Kidney epithelial cell (primary cell): ENCODE data around the gene AMOT. TPM values are rescaled to one million over a fixed set of nuclear protein-coding genes. Genes with fewer than 3 reads are reported as not detected.

Source experiments
- DNase-seq: peaks from one replicate; pipeline ENCODE4 v3.0.0-alpha.2; 2010; ENCODE audit warnings: low read depth
- H3K27me3 ChIP-seq: 2 replicates; pipeline ENCODE4 v1.6.0; 2011; ENCODE audit warnings: low read length; ENCODE audit not compliant: control insufficient read depth, insufficient read depth
- H3K36me3 ChIP-seq: 2 replicates; pipeline ENCODE4 v1.5.1; 2011; ENCODE audit warnings: low read length; ENCODE audit not compliant: control insufficient read depth, insufficient read depth
- H3K4me3 ChIP-seq: 2 replicates; pipeline ENCODE4 v1.5.1; 2011; ENCODE audit warnings: low read depth, mild to moderate bottlenecking, control low read depth, low read length
- CTCF ChIP-seq: IDR thresholded peaks from 2 replicates; pipeline ENCODE4 v1.5.1; 2011; ENCODE audit warnings: mild to moderate bottlenecking, moderate library complexity, low read length, control low read depth, inconsistent platforms; ENCODE audit not compliant: insufficient read depth, poor library complexity, severe bottlenecking
- total RNA-seq: library from RNA; depleted of rRNA; stranded (reverse); fragments of >200 nt; gene quantifications from 2 replicates; pipeline ENCODE4 v1.2.3, GENCODE V29; 2015

AMOT gene
- total RNA-seq, 1 donor from 2014 or later = 36.5 TPM

- H3K27me3 ChIP-seq = peaks cover 2% of the 10 kb centered on the region
- no peak overlapping the region for H3K4me3 ChIP-seq
- no peaks in the 10 kb centered on the region for H3K36me3 ChIP-seq
- no peak for DNase-seq
- no peak for TF ChIP-seq CTCF
Measured at GRCh38 chrX:112774142-112774541, 66.5 kb downstream of the AMOT start.

- no peak for TF ChIP-seq CTCF
- H3K27me3 ChIP-seq = no peaks in the 10 kb centered on the region
- no peak overlapping the region for H3K4me3 ChIP-seq
- no peak for DNase-seq
- no peaks in the 10 kb centered on the region for H3K36me3 ChIP-seq
Measured at GRCh38 chrX:112769034-112769433, 71.6 kb downstream of the AMOT start.

GRCh38 chrX:112768563-112768962, 72.1 kb downstream of the AMOT start:
- Histone ChIP-seq H3K27me3 (no peaks in the 10 kb centered on the region), H3K4me3 (no peak overlapping the region), H3K36me3 (no peaks in the 10 kb centered on the region)
- no peak for DNase-seq
- TF ChIP-seq CTCF = no peak

- no peak overlapping the region for H3K4me3 ChIP-seq
- no peak for DNase-seq
- no peak for TF ChIP-seq CTCF
- no peaks in the 10 kb centered on the region for H3K36me3 ChIP-seq
- no peaks in the 10 kb centered on the region for H3K27me3 ChIP-seq
Measured at GRCh38 chrX:112766774-112767173, 73.9 kb downstream of the AMOT start.

- no peak for TF ChIP-seq CTCF
Measured at GRCh38 chrX:112761242-112762207, 79.1 kb downstream of the AMOT start.

More at GRCh38 chrX:112761242-112762207, 79.1 kb downstream of the AMOT start:
- Histone ChIP-seq H3K27me3 (no peaks in the 10 kb centered on the region), H3K4me3 (no peak overlapping the region), H3K36me3 (no peaks in the 10 kb centered on the region)
- no peak for DNase-seq
